Testis (tissue), 3 donors: ENCODE data around the gene GLI2. TPM values are rescaled to one million over a fixed set of nuclear protein-coding genes. Genes with fewer than 3 reads are reported as not detected.

Source experiments
- DNase-seq: peaks from one replicate; pipeline ENCODE4 v3.0.0-alpha.2; 2019
- H3K27ac ChIP-seq, 2 donors: fragments of 200-600 bp; sonication (generic); one replicate each; pipeline ENCODE4 v1.5.1; 2019
- H3K27me3 ChIP-seq: fragments of 200-600 bp; sonication (generic); one replicate; pipeline ENCODE4 v1.5.1; 2019
- H3K36me3 ChIP-seq: fragments of 200-600 bp; sonication (generic); one replicate; pipeline ENCODE4 v1.5.1; 2017; ENCODE audit warnings: low read depth; ENCODE audit errors: missing control alignments
- H3K4me1 ChIP-seq: fragments of 200-600 bp; sonication (generic); one replicate; pipeline ENCODE4 v1.5.1; 2019
- H3K4me3 ChIP-seq, 2 donors: fragments of 200-600 bp; sonication (generic); one replicate each; pipeline ENCODE4 v1.5.1; 2017 to 2019
- H3K9me3 ChIP-seq: fragments of 200-600 bp; sonication (generic); one replicate; pipeline ENCODE4 v1.5.1; 2017
- POLR2A ChIP-seq: fragments of 450-650 bp; IDR thresholded peaks from one replicate; pipeline ENCODE4 v1.6.1; 2017; ENCODE audit warnings: antibody characterized with exemption, mild to moderate bottlenecking, moderate library complexity
- WGBS, 2 donors: methylation state at CpG; one replicate each; pipeline ENCODE4 v1.1.5; 2018; 5-methylcytosine and 5-hydroxymethylcytosine counted together
- intact Hi-C: fragments of 100-400 bp; cut with DNase I; formaldehyde crosslinking; loops from one replicate; pipeline ENCODE4 v1.15.1; 2023; ENCODE audit warnings: low total_unique reads
- polyA plus RNA-seq: library from polyadenylated mRNA; stranded (reverse); fragments of 350-450 nt; fragmentation: Illumina TruSeq; extraction: RNeasy Lipid Tissue Mini Kit (QIAGEN cat#74804); gene quantifications from one replicate; pipeline ENCODE4 v1.2.3, GENCODE V29; 2014; ENCODE audit warnings: low read depth, low replicate concordance; ENCODE audit not compliant: insufficient read depth
- total RNA-seq, 2 donors: library from RNA; depleted of rRNA; stranded (reverse); fragments of >200 nt; gene quantifications; one replicate each; pipeline ENCODE4 v1.2.3, GENCODE V29; 2016
- TF ChIP-seq, protein P1 (sequence below), 3 experiments: fragments of 450-650 bp in 2 of 3; fragments of 200-600 bp in 1 of 3; sonication (generic) in 1 of 3; IDR thresholded peaks; one replicate each; pipeline ENCODE4 v1.5.1; 2016 to 2019; ENCODE audit warnings: antibody characterized with exemption in 3 of 3, mild to moderate bottlenecking in 2 of 3, moderate library complexity in 1 of 3

Gene GLI2
- total and polyA plus RNA-seq, 3 donors from 2014 or later, result 5.1 to 21.4 (median 16.5) TPM

GRCh38 chr2:120775801-120776589 is 40.3 kb downstream of the GLI2 start:
- WGBS, 2 donors, result 90 to 95% methylated on average over 12 to 15 of the region's 15 CpGs
- no peaks in the 10 kb centered on the region for H3K9me3 ChIP-seq
- TF ChIP-seq, protein P1, sequence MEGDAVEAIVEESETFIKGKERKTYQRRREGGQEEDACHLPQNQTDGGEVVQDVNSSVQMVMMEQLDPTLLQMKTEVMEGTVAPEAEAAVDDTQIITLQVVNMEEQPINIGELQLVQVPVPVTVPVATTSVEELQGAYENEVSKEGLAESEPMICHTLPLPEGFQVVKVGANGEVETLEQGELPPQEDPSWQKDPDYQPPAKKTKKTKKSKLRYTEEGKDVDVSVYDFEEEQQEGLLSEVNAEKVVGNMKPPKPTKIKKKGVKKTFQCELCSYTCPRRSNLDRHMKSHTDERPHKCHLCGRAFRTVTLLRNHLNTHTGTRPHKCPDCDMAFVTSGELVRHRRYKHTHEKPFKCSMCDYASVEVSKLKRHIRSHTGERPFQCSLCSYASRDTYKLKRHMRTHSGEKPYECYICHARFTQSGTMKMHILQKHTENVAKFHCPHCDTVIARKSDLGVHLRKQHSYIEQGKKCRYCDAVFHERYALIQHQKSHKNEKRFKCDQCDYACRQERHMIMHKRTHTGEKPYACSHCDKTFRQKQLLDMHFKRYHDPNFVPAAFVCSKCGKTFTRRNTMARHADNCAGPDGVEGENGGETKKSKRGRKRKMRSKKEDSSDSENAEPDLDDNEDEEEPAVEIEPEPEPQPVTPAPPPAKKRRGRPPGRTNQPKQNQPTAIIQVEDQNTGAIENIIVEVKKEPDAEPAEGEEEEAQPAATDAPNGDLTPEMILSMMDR (IDR thresholded peaks at IDR 0.05), result no peak
- TF ChIP-seq POLR2A, result no peak
- H3K36me3 ChIP-seq, result no peaks in the 10 kb centered on the region
- DNase-seq, result no peak
- no peak overlapping the region for H3K4me3 ChIP-seq
- H3K4me1 ChIP-seq, result peaks cover 27% of the 10 kb centered on the region
- intact Hi-C loops, result no loop called here
- H3K27ac ChIP-seq, result no peak overlapping the region
- no peaks in the 10 kb centered on the region for H3K27me3 ChIP-seq

GRCh38 chr2:120776649-120777048 is 41.0 kb downstream of the GLI2 start:
- TF ChIP-seq POLR2A, result no peak
- TF ChIP-seq, protein P1 (IDR thresholded peaks at IDR 0.05), result no peak

DNA sequence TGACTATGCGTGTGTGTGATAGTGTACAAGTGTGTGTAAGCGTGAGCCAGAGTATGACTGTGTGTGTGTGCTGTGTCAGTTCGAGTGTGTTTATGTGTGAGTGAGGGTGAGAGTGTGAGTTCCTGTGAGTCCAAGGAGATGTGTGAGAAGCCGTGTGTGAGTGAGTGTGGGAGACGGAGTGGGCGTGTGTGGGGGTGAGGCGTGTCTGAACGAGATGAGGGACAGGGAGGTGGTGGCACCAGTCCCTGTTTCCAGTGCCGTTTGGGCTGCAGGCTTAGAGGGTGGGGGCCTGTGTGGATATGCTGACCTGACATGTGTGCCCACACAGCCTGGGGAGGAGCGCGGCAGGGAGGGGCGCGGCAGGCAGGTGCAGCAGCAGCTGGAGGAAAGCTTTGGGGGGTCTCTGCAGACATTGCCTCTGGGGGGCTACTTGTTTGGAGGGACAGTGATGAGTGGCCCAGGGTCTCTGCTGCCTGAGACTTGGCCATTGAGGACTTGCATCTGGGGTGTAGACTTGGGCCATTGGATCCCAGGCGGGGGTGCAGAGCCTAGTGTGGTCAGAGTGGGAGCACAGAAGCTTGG is 41.6 kb downstream of the GLI2 start:
- Histone ChIP-seq H3K9me3 (no peaks in the 10 kb centered on the region), H3K27ac (no peak overlapping the region), H3K4me3 (no peak overlapping the region), H3K27me3 (no peaks in the 10 kb centered on the region), H3K36me3 (no peaks in the 10 kb centered on the region), H3K4me1 (peaks cover 23% of the 10 kb centered on the region)
- intact Hi-C loops, result no loop called here
- WGBS, 2 donors, result 76 to 77% methylated on average over 8 to 14 of the region's 14 CpGs
- no peak for DNase-seq
- no peak for TF ChIP-seq POLR2A
- TF ChIP-seq, protein P1 (IDR thresholded peaks at IDR 0.05), result no peak

More at GRCh38 chr2:120776649-120777048, 41.0 kb downstream of the GLI2 start:
- intact Hi-C loops, result no loop called here
- Histone ChIP-seq H3K4me1 (peaks cover 27% of the 10 kb centered on the region), H3K4me3 (no peak overlapping the region), H3K9me3 (no peaks in the 10 kb centered on the region), H3K27me3 (no peaks in the 10 kb centered on the region), H3K36me3 (no peaks in the 10 kb centered on the region), H3K27ac (no peak overlapping the region)
- WGBS, 2 donors, result 79 to 87% methylated on average over 6 to 9 of the region's 9 CpGs
- DNase-seq, result no peak

GRCh38 chr2:120777787-120778186 is 42.1 kb downstream of the GLI2 start:
- H3K4me3 ChIP-seq, result no peak overlapping the region

More at GRCh38 chr2:120777787-120778186, 42.1 kb downstream of the GLI2 start:
- H3K36me3 ChIP-seq, result no peaks in the 10 kb centered on the region
- no peak overlapping the region for H3K27ac ChIP-seq
- H3K27me3 ChIP-seq, result no peaks in the 10 kb centered on the region
- WGBS, 2 donors, result 85 to 97% methylated on average over 4 to 5 of the region's 5 CpGs
- intact Hi-C loops, result no loop called here
- no peaks in the 10 kb centered on the region for H3K9me3 ChIP-seq
- H3K4me1 ChIP-seq, result peaks cover 19% of the 10 kb centered on the region
- TF ChIP-seq, protein P1 (IDR thresholded peaks at IDR 0.05), result no peak
- no peak for TF ChIP-seq POLR2A
- DNase-seq, result no peak
